GM21526 (cell line): ENCODE data around the gene LRRC8D.
"Not testable (repeated sequence)": the region's sequence is repeated elsewhere in the genome, so short reads cannot be mapped to it uniquely, and the experiment has no call there.

ENCODE experiments used
- ATAC-seq: cut with Tn5 transposase; IDR thresholded peaks from one replicate; pipeline ENCODE4 v1.9.1; 2021; ENCODE audit warnings: moderate library complexity; ENCODE audit not compliant: unreplicated experiment, low FRiP score

Gene LRRC8D

GRCh38 chr1:89980605-89981004, 159.8 kb downstream of the LRRC8D start:
- ATAC-seq: no peak

- ATAC-seq: not testable (repeated sequence)
Measured at GRCh38 chr1:89982846-89983245, 162.0 kb downstream of the LRRC8D start.

- not testable (repeated sequence) for ATAC-seq
Measured at GRCh38 chr1:89984564-89985116, 163.8 kb downstream of the LRRC8D start.

- no peak for ATAC-seq
Measured at GRCh38 chr1:89986020-89986419, 165.2 kb downstream of the LRRC8D start.
